Neuronal stem cell (in vitro differentiated cells): ENCODE measurements around the gene ALOXE3.

Experiments used
- DNase-seq: peaks from one replicate; pipeline ENCODE4 v3.0.0-alpha.2; 2013; ENCODE audit warnings: low spot score
- H2AFZ ChIP-seq: one replicate; pipeline ENCODE4 v1.6.1; 2013; ENCODE audit warnings: mild to moderate bottlenecking, low read length, inconsistent platforms
- H2AK5ac ChIP-seq: 2 replicates; pipeline ENCODE4 v1.6.1; 2013; ENCODE audit warnings: low read depth, mild to moderate bottlenecking, inconsistent platforms, low read length, moderate library complexity, mixed read lengths
- H2BK120ac ChIP-seq: 2 replicates; pipeline ENCODE4 v1.6.1; 2013; ENCODE audit warnings: low read depth, mild to moderate bottlenecking, inconsistent platforms, low read length, moderate library complexity, mixed read lengths
- H2BK12ac ChIP-seq: one replicate; pipeline ENCODE4 v1.6.1; 2013; ENCODE audit warnings: low read length, inconsistent platforms
- H2BK15ac ChIP-seq: 2 replicates; pipeline ENCODE4 v1.6.1; 2013; ENCODE audit warnings: mild to moderate bottlenecking, low read length, inconsistent platforms, mixed read lengths
- H2BK5ac ChIP-seq: one replicate; pipeline ENCODE4 v1.6.1; 2013; ENCODE audit warnings: inconsistent platforms, mild to moderate bottlenecking, low read length, moderate library complexity
- H3K14ac ChIP-seq: one replicate; pipeline ENCODE4 v1.6.1; 2013; ENCODE audit warnings: low read length, inconsistent platforms
- H3K18ac ChIP-seq: 2 replicates; pipeline ENCODE4 v1.6.1; 2013; ENCODE audit warnings: low read length, inconsistent platforms
- H3K23ac ChIP-seq: 2 replicates; pipeline ENCODE4 v1.6.1; 2013; ENCODE audit warnings: low read depth, mild to moderate bottlenecking, mixed read lengths, low read length, inconsistent platforms; ENCODE audit not compliant: poor library complexity
- H3K27ac ChIP-seq: replicated peaks from 3 replicates; pipeline ENCODE4 v1.5.1; 2013; ENCODE audit warnings: low read length, inconsistent platforms
- H3K27me3 ChIP-seq, 3 experiments: 2 replicates each; pipeline ENCODE4 v1.6.1; 2013; ENCODE audit warnings: low read length in 3 of 3, mild to moderate bottlenecking in 2 of 3, inconsistent platforms in 1 of 3, low read depth in 1 of 3, mixed read lengths in 1 of 3, moderate library complexity in 1 of 3; ENCODE audit not compliant: control insufficient read depth in 3 of 3, insufficient read depth in 3 of 3
- H3K36me3 ChIP-seq, 2 donors: replicated peaks in 1 of 2; 2 replicates each; pipeline ENCODE4 v1.6.1; 2013; ENCODE audit warnings: low read length in 2 of 2; ENCODE audit not compliant: control insufficient read depth in 2 of 2, insufficient read depth in 2 of 2
- H3K4ac ChIP-seq: 2 replicates; pipeline ENCODE4 v1.6.1; 2013; ENCODE audit warnings: inconsistent platforms, mild to moderate bottlenecking, low read length, moderate library complexity
- H3K4me1 ChIP-seq, 2 donors: 1 replicate in 1 of 2; 2 replicates in 1 of 2; pipeline ENCODE4 v1.6.1; 2013; ENCODE audit warnings: low read length in 2 of 2, low read depth in 1 of 2; ENCODE audit not compliant: control insufficient read depth in 2 of 2, insufficient read depth in 1 of 2
- H3K4me2 ChIP-seq: one replicate; pipeline ENCODE4 v1.6.1; 2013; ENCODE audit warnings: mild to moderate bottlenecking, low read length, inconsistent platforms; ENCODE audit not compliant: insufficient read depth, poor library complexity, severe bottlenecking
- H3K4me3 ChIP-seq, 2 donors: 2 replicates each; pipeline ENCODE4 v1.5.1; 2013; ENCODE audit warnings: low read length in 2 of 2, mild to moderate bottlenecking in 2 of 2, inconsistent platforms in 1 of 2, moderate library complexity in 1 of 2
- H3K79me1 ChIP-seq: one replicate; pipeline ENCODE4 v1.6.1; 2013; ENCODE audit warnings: low read depth, mild to moderate bottlenecking, inconsistent platforms, low read length, moderate library complexity
- H3K9ac ChIP-seq: one replicate; pipeline ENCODE4 v1.6.1; 2013; ENCODE audit warnings: mild to moderate bottlenecking, low read depth, low read length, inconsistent platforms; ENCODE audit not compliant: poor library complexity
- H3K9me3 ChIP-seq, 2 donors: replicated peaks in 1 of 2; 2 replicates each; pipeline versions ENCODE3 to v1.6.1; 2013; ENCODE audit warnings: low read length in 2 of 2, mild to moderate bottlenecking in 2 of 2, inconsistent platforms in 1 of 2, low read depth in 1 of 2, mixed read lengths in 1 of 2, moderate library complexity in 1 of 2; ENCODE audit not compliant: control insufficient read depth in 2 of 2, insufficient read depth in 1 of 2
- H4K8ac ChIP-seq: one replicate; pipeline ENCODE4 v1.6.1; 2013; ENCODE audit warnings: low read depth, mild to moderate bottlenecking, inconsistent platforms, low read length, moderate library complexity
- H4K91ac ChIP-seq: one replicate; pipeline ENCODE4 v1.6.1; 2013; ENCODE audit warnings: low read length, low read depth, mild to moderate bottlenecking, inconsistent platforms; ENCODE audit not compliant: poor library complexity
- WGBS, 2 donors: extraction: QIAGEN DNeasy Blood & Tissue Kit; methylation state at CpG; one replicate each; pipeline ENCODE4 v1.1.7; 2013; ENCODE audit warnings: missing lambda C conversion rate in 2 of 2, mixed read lengths in 1 of 2; ENCODE audit not compliant: insufficient read length in 2 of 2, insufficient replicate concordance in 1 of 2; ENCODE audit errors: extremely low coverage in 2 of 2; 5-methylcytosine and 5-hydroxymethylcytosine counted together

ALOXE3 gene

DNA sequence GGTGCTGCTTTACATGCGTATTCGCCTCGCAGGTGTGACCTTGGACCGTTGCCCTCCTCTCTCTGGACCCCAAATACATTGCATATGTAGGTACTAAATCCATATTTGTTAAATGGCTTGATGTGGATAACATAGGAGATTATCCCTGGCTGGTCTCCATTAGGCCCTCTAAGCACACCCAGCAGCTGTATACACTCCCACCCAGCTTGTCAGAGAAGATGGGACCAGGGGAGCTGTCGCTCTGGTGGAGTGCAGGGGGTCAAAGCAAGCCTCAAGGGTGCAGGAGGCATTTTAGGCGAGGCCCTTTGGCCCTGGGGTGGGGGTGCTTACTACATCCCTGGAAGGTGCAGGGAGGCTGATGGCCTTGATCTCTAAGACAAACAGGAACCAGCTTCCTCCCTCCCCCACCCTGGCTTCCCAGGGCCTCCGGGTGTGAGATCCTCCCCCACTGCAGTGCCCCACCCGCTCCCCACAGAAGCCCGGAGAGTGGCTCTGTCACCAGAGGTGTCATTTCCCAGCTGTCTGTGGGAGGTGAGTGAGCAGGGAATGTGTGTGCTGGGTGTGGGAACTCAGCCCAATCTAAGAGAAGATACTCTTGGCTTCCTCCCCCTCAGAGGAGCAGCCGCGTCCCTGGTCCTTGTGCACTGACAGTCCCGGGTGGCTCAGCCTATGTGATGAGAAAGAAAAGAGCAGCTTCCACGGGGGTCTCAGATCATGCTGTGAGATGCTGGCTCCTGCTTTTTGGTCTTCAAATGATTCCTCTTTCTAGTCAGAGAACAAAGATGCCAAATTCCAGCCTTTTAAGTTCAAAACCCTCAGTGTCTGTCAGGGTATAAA is 45.9 kb upstream of the ALOXE3 start:
- H3K4me3 ChIP-seq = peak overlapping the region in 1 of 2 donors; percentile 97
- H3K36me3 ChIP-seq = peaks cover 18 to 30% of the 10 kb centered on the region in 2 donors
- H3K18ac ChIP-seq = no peak overlapping the region
- H4K91ac ChIP-seq = no peak overlapping the region
- H3K4me2 ChIP-seq = no peak overlapping the region
- H4K8ac ChIP-seq = no peak overlapping the region
- no peak overlapping the region for H2BK12ac ChIP-seq
- H3K9ac ChIP-seq = no peak overlapping the region
- H3K27me3 ChIP-seq = no peaks in the 10 kb centered on the region
- H2AK5ac ChIP-seq = no peak overlapping the region
- no CpG with 5 or more reads among the region's 13 CpGs for WGBS, 2 donors
- peak overlapping the region; percentile 97 for H3K27ac ChIP-seq
- H2AFZ ChIP-seq = peak overlapping the region; percentile 79
- no peak overlapping the region for H3K14ac ChIP-seq
- peaks cover 13% of the 10 kb centered on the region for H3K79me1 ChIP-seq
- no peaks in the 10 kb centered on the region for H3K9me3 ChIP-seq
- H2BK15ac ChIP-seq = no peak overlapping the region
- DNase-seq = no peak
- H3K4ac ChIP-seq = no peak overlapping the region
- H3K4me1 ChIP-seq = peaks cover 22 to 30% of the 10 kb centered on the region in 2 donors
- H2BK120ac ChIP-seq = no peak overlapping the region
- H3K23ac ChIP-seq = no peak overlapping the region
- no peak overlapping the region for H2BK5ac ChIP-seq

- Histone ChIP-seq H3K4ac (peak overlapping the region; percentile 100), H2AFZ (peak overlapping the region; percentile 79), H2BK12ac (peak overlapping the region; percentile 75), H2BK120ac (peak overlapping the region; percentile 84), H2AK5ac (peak overlapping the region; percentile 99), H3K27ac (peak overlapping the region; percentile 97), H3K4me1 (peaks cover 23 to 30% of the 10 kb centered on the region in 2 donors), H3K4me2 (peak overlapping the region; percentile 100), H3K14ac (peak overlapping the region; percentile 98), H3K36me3 (peaks cover 22 to 36% of the 10 kb centered on the region in 2 donors), H2BK5ac (peak overlapping the region; percentile 91), H3K27me3 (no peaks in the 10 kb centered on the region), H3K9ac (peak overlapping the region; percentile 98), H4K8ac (peak overlapping the region; percentile 89), H3K9me3 (no peaks in the 10 kb centered on the region), H4K91ac (peak overlapping the region; percentile 99), H3K18ac (peak overlapping the region; percentile 100), H2BK15ac (peak overlapping the region; percentile 99), H3K23ac (peak overlapping the region; percentile 92), H3K4me3 (peak overlapping the region; percentile 79 to 97), H3K79me1 (peaks cover 13% of the 10 kb centered on the region)
- no CpG with 5 or more reads among the region's 55 CpGs for WGBS, 2 donors
- no peak for DNase-seq
Observed at GRCh38 chr17:8162997-8163977, 45.0 kb upstream of the ALOXE3 start.

GRCh38 chr17:8162233-8162996 is 44.1 kb upstream of the ALOXE3 start, which contains the start of gene VAMP2:
VAMP2 (minus strand) TSS chr17:8162948; CDS start chr17:8162879, 69 bp downstream.
- Histone ChIP-seq H3K18ac (peak within 1 kb of the TSS; percentile 100), H2BK15ac (peak within 1 kb of the TSS; percentile 99), H4K8ac (peak within 1 kb of the TSS; percentile 89), H2BK5ac (peak within 1 kb of the TSS; percentile 91), H3K14ac (peak within 1 kb of the TSS; percentile 98), H3K4ac (peak within 1 kb of the TSS; percentile 100), H3K23ac (peak within 1 kb of the TSS; percentile 92), H2AFZ (peak within 1 kb of the TSS; percentile 79), H2BK120ac (peak within 1 kb of the TSS; percentile 84), H3K79me1 (peaks cover 13% of the 10 kb centered on the region), H3K4me2 (peak within 1 kb of the TSS; percentile 100), H4K91ac (peak within 1 kb of the TSS; percentile 99), H3K27me3 (no peaks in the 10 kb centered on the region), H3K36me3 (peaks cover 22 to 40% of the 10 kb centered on the region in 2 donors), H3K9ac (peak within 1 kb of the TSS; percentile 99), H3K4me1 (peaks cover 23 to 30% of the 10 kb centered on the region in 2 donors), H3K4me3 (peak within 1 kb of the TSS; percentile 97 to 98), H3K9me3 (no peaks in the 10 kb centered on the region), H2AK5ac (peak within 1 kb of the TSS; percentile 99), H2BK12ac (peak within 1 kb of the TSS; percentile 75), H3K27ac (peak within 1 kb of the TSS; percentile 97)
- WGBS, 2 donors = no CpG with 5 or more reads among the region's 75 CpGs
- DNase-seq = no peak
